Heart right ventricle (tissue), 16 donors: ENCODE results near the gene RPL12. TPM values are rescaled to one million over a fixed set of nuclear protein-coding genes. Genes with fewer than 3 reads are reported as not detected.

Experiments
- ATAC-seq, 8 donors: fragments of 200-7000 bp; cut with Tn5 transposase; one replicate each; pipeline ENCODE4 v1.9.1; 2020; ENCODE audit warnings: mild to moderate bottlenecking in 8 of 8, moderate library complexity in 8 of 8, moderate number of reproducible peaks in 1 of 8
- DNase-seq, 2 donors: peaks; one replicate each; pipeline ENCODE4 v3.0.0-alpha.2; 2020
- H3K27ac ChIP-seq, 10 donors: fragments of 200-600 bp; sonication (generic) in 2 of 10; one replicate each; pipeline versions ENCODE4 v1.5.0 to v1.8.0; 2020 to 2022; ENCODE audit warnings: mild to moderate bottlenecking in 3 of 10
- H3K27me3 ChIP-seq, 7 donors: fragments of 200-600 bp; one replicate each; pipeline ENCODE4 v1.8.0; 2021 to 2022; ENCODE audit warnings: mild to moderate bottlenecking in 2 of 7
- H3K36me3 ChIP-seq, 9 donors: fragments of 200-600 bp; sonication (generic) in 1 of 9; one replicate each; pipeline versions ENCODE4 v1.5.0 to v1.8.0; 2020 to 2022; ENCODE audit warnings: mild to moderate bottlenecking in 2 of 9
- H3K4me1 ChIP-seq, 9 donors: fragments of 200-600 bp; sonication (generic) in 1 of 9; one replicate each; pipeline versions ENCODE4 v1.5.0 to v1.8.0; 2020 to 2022; ENCODE audit warnings: mild to moderate bottlenecking in 4 of 9
- H3K4me3 ChIP-seq, 10 donors: fragments of 200-600 bp; sonication (generic) in 2 of 10; one replicate each; pipeline versions ENCODE4 v1.5.0 to v1.8.0; 2020 to 2022; ENCODE audit warnings: mild to moderate bottlenecking in 7 of 10, moderate library complexity in 2 of 10
- H3K9me3 ChIP-seq, 11 donors: fragments of 200-600 bp in 10 of 11; sonication (generic) in 2 of 11; one replicate each; pipeline versions ENCODE4 v1.5.0 to v1.8.0; 2013 to 2022; ENCODE audit warnings: mild to moderate bottlenecking in 2 of 11, control low read depth in 1 of 11, moderate library complexity in 1 of 11
- CTCF ChIP-seq, 9 donors: fragments of 200-600 bp; sonication (generic) in 2 of 9; IDR thresholded peaks; one replicate each; pipeline versions ENCODE4 v1.5.0 to v1.8.0; 2021 to 2022; ENCODE audit warnings: antibody characterized with exemption in 9 of 9, mild to moderate bottlenecking in 5 of 9, moderate library complexity in 1 of 9
- WGBS, 2 donors: extraction: QIAGEN DNeasy Blood & Tissue Kit; methylation state at CpG; one replicate each; pipeline ENCODE4 v1.1.7; 2013; ENCODE audit warnings: inconsistent platforms in 1 of 2; 5-methylcytosine and 5-hydroxymethylcytosine counted together
- intact Hi-C, 10 donors: fragments of 100-400 bp; cut with DNase I; formaldehyde crosslinking; loops; one replicate each; pipeline versions ENCODE4 v1.11.1 to v1.14.2; 2022
- polyA plus RNA-seq, 2 donors: library from polyadenylated mRNA; stranded (reverse); fragments of 200-250 nt; gene quantifications; one replicate each; pipeline ENCODE4 v1.2.3, GENCODE V29; 2013
- total RNA-seq, 10 donors: library from RNA; stranded (reverse); fragmentation: NEBNext Ultra II Directional in 3 of 10; extraction: Animal tissue kit (Norgen Biotek cat#: 25700) in 3 of 10; gene quantifications; one replicate each; pipeline versions ENCODE4 v1.2.1 to v1.2.4, GENCODE V29; 2021 to 2023
- donor health status: Arrhythmogenic right ventricular cardiomyopathy.
- donor health status: ischemic (EF 13 %, LVEDD 7.1; RV severe dilation, severe dysfunction).
- donor health status: healthy with polysubstance abuse.
- donor health status: DM: no; HTN: yes; CAD: no.
- donor health status: DM: no; HTN: no; CAD: no.
- donor health status: ischemic (EF 25% LVEDD 6.9; RV normal size, moderate dysfunction).
- donor health status: ischemic (EF 25% LVEDD 5.7; RV mildly dilated, moderate dysfunction).
- donor health status: healthy.
- donor health status: DM: yes; HTN: yes; CAD: no.
- donor health status: Ischemic cardiomyopathy.
- donor health status: ischemic (EF 35%, LVEDD 5.7; RV mildly dilated, moderate dysfunction).
- donor health status: nonischemic (EF 11% LVEDD 7.7; RV severe dilation, severe dysfunction).
- donor health status: DM: yes; HTN: yes; CAD: no.
- donor health status: PGD.
- donor health status: ischemic (EF 29% LVEDD 5.4; RV normal size, mild dysfunction).
- donor health status: nonischemic (EF 23%, LVEDD 6.1; RV moderate dilation, normal function).

RPL12 gene
- total and polyA plus RNA-seq, 12 donors = 409 to 1,920 (median 536) TPM

GRCh38 chr9:127458921-127459320 is 7.7 kb upstream of the RPL12 start:
- H3K27me3 ChIP-seq = no peaks in the 10 kb centered on the region
- TF ChIP-seq CTCF (IDR thresholded peaks at IDR 0.05) = no peak
- peak overlapping the region in 3 of 10 donors; percentile 17 to 39 (median 18) for H3K27ac ChIP-seq
- H3K4me1 ChIP-seq = peaks cover 0 to 31% (median 12%) of the 10 kb centered on the region in 9 donors
- H3K4me3 ChIP-seq = no peak overlapping the region
- peak in 6 of 8 donors; percentile 34 to 61 (median 52) for ATAC-seq
- H3K36me3 ChIP-seq = peaks cover 0 to 94% (median 38%) of the 10 kb centered on the region in 9 donors
- H3K9me3 ChIP-seq = no peaks in the 10 kb centered on the region
- intact Hi-C loops = no loop called here
- DNase-seq = peak; percentile 59 to 68
- 55 to 65% methylated on average over 9 of the region's 9 CpGs for WGBS, 2 donors

- ATAC-seq (no peak), DNase-seq (no peak)
- Histone ChIP-seq H3K4me3 (no peak overlapping the region), H3K9me3 (no peaks in the 10 kb centered on the region), H3K27ac (no peak overlapping the region), H3K4me1 (peaks cover 0 to 32% (median 25%) of the 10 kb centered on the region in 9 donors), H3K27me3 (no peaks in the 10 kb centered on the region), H3K36me3 (peaks cover 0 to 78% (median 32%) of the 10 kb centered on the region in 9 donors)
- WGBS, 2 donors = 72 to 83% methylated on average over 17 of the region's 17 CpGs
- TF ChIP-seq CTCF (IDR thresholded peaks at IDR 0.05) = no peak
- intact Hi-C loops = no loop called here
These were observed 6.1 kb upstream of the RPL12 start for GRCh38 chr9:127457191-127457878.

- H3K9me3 ChIP-seq = no peaks in the 10 kb centered on the region
- no peak for ATAC-seq
- peak in 1 of 2 donors; percentile 46 for DNase-seq
- peaks cover 0 to 40% (median 31%) of the 10 kb centered on the region in 9 donors for H3K4me1 ChIP-seq
- WGBS, 2 donors = 52 to 57% methylated on average over 6 of the region's 6 CpGs
- intact Hi-C loops = no loop called here
- peak in 7 of 9 donors; percentile 34 to 53 (median 45) for TF ChIP-seq CTCF (IDR thresholded peaks at IDR 0.05)
- H3K27me3 ChIP-seq = no peaks in the 10 kb centered on the region
- H3K36me3 ChIP-seq = peaks cover 0 to 60% (median 25%) of the 10 kb centered on the region in 9 donors
- no peak overlapping the region for H3K4me3 ChIP-seq
- H3K27ac ChIP-seq = peak overlapping the region in 3 of 10 donors; percentile 20 to 63 (median 39)
These were observed 4.3 kb upstream of the RPL12 start for GRCh38 chr9:127455324-127455992.

GRCh38 chr9:127452691-127453090 is 1.5 kb upstream of the RPL12 start:
- Histone ChIP-seq H3K4me1 (peaks cover 3 to 66% (median 52%) of the 10 kb centered on the region in 9 donors), H3K9me3 (no peaks in the 10 kb centered on the region)

More at GRCh38 chr9:127452691-127453090, 1.5 kb upstream of the RPL12 start:
- peak overlapping the region in 7 of 10 donors; percentile 58 to 98 (median 90) for H3K4me3 ChIP-seq
- peak overlapping the region in 9 of 10 donors; percentile 90 to 98 (median 96) for H3K27ac ChIP-seq
- 34 to 55% methylated on average over 4 of the region's 4 CpGs for WGBS, 2 donors
- no peak for TF ChIP-seq CTCF (IDR thresholded peaks at IDR 0.05)
- peaks cover 0 to 57% (median 16%) of the 10 kb centered on the region in 9 donors for H3K36me3 ChIP-seq
- peak; percentile 66 to 86 for DNase-seq
- intact Hi-C loops = no loop called here
- peak; percentile 16 to 76 (median 50) for ATAC-seq
- H3K27me3 ChIP-seq = no peaks in the 10 kb centered on the region
